ENCODE data around the gene SRRM2.

SRRM2 gene

GRCh38 chr16:2752035-2752849 lies at the start of gene SRRM2:
SRRM2 (plus strand) TSS chr16:2752638; CDS start chr16:2756365, 3,727 bp downstream.
- peak; percentile 89 for DNase-seq

- DNase-seq: no peak
These were observed 49.3 kb upstream of the SRRM2 start for GRCh38 chr16:2702871-2703745.

DNA sequence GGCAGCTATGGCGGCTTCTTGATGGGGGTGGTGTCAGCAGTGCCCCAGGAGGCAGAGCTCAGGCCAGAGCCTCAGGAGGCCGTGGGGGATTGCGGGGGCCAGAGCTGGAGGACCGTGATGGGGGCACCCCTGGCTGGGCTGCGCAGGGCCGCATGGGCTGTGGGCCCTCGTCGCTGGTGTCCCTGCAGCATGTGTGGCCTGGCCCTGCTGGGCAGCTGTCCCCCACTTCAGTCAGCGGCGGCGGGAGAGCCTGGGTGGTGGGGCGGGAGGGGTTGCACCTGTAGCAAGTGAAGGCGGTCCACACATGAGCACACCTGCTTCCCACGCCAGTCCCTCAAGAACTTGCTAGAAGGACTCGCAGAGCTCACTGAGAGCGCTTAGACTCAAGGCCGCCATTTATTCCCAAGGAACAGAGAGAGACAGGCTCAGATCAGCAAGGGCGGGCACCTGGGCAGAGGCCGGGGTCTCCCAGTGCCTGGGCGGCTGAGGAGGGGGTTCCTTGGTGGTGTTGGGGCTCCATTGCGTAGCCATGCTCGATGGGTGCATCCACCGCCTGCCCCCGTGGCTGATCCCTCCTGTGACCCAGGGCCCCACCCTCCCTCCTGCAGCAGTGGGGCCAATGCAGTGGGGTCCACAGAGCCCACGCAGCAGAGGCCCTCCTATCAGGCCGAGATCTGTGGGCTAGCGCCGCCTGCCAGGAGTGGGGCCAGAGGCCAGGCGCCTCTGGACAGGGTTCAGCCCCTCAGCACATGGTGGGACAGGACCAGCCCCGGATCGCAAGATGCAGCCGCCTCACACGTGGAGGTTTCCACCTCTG lies 48.1 kb upstream of the SRRM2 start:
- DNase-seq: no peak

DNA sequence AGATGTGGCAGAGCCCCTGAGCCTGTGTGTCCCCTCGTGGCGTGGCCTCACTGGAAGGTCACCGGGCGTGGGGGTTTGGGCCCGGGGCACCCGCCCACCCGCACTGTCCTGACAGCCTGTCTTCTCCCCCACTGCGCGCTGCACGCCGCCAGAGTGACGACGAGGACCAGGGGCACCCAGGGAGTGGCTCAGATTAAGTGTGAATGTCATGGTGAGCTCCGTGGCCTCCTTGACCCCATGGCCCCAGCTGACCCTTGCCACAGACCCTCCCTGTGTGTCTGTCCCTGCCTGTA lies 47.5 kb upstream of the SRRM2 start:
- DNase-seq: no peak

DNA sequence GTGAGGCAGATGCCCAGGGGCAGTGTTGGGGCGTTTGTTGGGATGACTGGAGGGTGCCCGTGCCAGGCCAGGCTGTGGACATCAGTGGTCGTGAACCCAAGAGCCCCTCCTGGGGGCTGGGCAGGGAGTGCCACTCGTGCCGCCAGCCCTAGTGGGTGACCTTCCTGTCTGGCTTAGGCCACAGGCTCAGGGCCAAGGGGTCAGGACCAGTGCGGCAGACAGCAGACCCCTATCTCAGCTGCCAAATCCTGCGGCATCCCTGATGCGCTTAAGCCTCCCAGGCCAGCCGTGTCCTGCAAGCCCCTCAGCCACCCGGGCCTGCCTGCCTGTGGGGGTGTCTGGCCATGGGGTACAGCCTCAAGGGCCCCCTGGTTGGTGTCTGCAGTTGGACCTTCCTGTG lies 47.1 kb upstream of the SRRM2 start:
- DNase-seq: no peak

DNA sequence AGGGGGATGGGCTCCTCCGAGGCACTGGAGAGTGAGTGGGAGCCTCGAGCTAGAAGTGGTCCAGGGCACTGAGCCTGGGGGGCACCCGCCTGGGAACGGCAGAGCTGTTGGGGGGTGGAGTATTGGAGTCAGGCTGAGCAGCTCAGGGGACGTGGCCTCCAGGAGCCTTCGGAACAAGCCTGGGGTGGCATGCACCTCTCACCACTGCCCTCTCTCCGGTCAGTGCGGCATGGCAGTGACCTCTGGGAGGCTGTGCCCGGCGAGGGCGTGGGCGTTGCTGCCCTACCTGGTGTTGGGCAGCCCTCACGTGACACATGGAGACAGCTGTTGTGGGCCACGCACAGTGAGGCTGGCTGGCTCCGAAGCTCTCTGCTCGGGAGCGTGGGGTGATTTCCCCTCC lies 46.4 kb upstream of the SRRM2 start:
- no peak for DNase-seq

- no peak for DNase-seq
These were observed 45.7 kb upstream of the SRRM2 start for GRCh38 chr16:2706611-2707311.

DNA sequence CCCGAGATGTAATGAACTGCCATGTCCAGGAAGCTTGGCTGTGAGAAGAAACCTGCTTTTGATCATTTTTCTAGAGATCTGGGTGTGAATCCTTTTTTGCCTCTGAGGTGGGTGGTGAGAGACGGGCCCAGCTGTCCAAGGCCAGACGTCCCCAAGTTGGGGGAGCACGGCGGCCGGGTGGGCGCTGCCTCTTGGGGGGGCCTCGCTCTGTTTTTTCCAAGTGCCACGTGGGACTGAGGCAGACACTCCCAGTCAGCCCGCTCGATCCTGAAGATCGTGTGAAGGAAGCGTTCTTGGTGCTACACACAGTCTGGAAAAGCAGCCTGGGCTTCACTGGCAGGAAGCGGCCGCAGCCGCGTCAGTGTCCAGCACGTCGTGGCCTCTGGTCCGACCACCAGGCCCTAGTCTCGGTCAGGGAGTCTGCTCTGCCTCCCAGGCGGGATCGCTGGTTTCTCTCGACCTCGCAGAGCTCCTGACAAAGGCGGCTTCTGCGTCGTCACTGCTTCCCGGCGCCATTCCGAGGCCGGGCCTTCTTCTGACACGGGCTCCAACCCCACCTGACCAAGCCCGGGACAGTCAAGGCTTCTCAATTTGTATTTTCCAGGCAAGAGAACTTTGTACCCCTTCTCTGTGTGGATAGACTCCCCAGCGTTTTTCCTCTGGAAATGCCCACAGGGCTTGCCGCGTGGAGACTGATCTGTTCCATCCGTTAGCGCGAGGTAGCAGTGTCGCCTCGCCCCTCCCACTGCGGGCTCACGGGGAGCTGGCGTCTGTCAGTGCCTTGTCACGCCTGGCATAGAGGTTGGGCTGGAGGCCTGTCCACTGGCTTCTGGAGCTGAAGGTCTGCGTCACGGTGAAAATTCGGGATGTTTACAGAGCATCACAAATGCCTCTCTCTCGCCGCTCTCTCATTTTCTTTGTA lies 44.8 kb upstream of the SRRM2 start:
- no peak for DNase-seq

- no peak for DNase-seq
These were observed 44.2 kb upstream of the SRRM2 start for GRCh38 chr16:2708290-2708639.

GRCh38 chr16:2708955-2709587 lies 43.4 kb upstream of the SRRM2 start:
- DNase-seq: no peak

GRCh38 chr16:2709588-2709984 lies 42.9 kb upstream of the SRRM2 start:
- DNase-seq: no peak

GRCh38 chr16:2710021-2710710 lies 42.3 kb upstream of the SRRM2 start:
- DNase-seq: no peak

GRCh38 chr16:2710711-2711231 lies 41.7 kb upstream of the SRRM2 start:
- no peak for DNase-seq

DNA sequence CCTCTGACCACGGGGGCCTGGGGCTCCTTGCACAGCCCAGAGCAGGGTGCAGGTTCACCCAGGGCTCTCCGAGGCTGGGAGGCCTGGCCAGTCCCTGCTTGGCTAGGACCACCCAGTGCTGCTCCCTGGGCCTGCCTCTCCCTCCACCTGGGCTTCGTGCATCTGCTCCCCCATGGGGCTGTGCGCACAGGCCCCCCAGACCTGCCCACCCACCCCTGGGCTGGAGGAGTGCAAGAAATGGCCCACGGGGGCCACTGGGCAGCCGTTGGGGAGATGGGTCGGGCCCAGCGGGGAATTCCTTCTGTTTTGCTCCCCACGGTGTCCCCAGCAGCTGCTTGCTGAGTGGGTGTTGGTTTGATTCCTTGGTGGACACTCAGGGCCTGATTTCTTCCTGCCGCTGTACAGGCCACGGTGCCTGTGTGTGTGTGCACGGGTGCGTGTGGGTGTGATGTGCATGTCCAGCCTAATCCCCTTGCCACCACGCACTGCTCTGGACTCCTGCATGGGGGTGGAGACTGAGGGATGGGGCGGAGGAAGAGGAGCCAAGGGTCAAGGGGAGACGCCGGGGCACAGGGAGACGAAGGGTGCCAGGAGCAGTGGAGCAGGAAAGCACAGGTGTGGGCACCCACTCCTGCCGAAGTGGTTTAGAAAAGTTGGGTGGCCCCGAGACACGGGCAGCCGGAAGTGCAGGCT lies 40.9 kb upstream of the SRRM2 start:
- DNase-seq: no peak

- no peak for DNase-seq
These were observed 40.4 kb upstream of the SRRM2 start for GRCh38 chr16:2712063-2712441.

DNA sequence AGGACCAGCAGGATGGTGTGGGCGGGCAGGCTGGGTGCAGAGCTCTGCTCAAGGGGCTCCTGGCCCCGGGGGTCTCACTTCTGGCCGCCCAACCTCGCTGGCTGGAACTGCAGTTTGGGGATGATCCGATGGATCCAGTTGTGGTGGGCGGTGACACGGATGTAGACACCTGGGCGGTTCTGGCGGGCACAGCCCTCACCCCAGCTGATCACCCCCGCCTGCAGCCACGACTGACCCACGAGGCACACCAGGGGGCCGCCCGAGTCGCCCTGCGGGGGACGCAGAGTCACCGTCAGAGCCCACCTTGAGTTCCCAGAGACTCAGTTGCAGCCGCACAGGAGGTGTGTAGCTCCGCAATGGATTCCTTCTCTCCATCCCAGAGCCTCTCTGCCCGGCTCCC lies 39.9 kb upstream of the SRRM2 start:
- DNase-seq: no peak

- DNase-seq: no peak
These were observed 38.9 kb upstream of the SRRM2 start for GRCh38 chr16:2713523-2713922.

- DNase-seq: no peak
These were observed 38.3 kb upstream of the SRRM2 start for GRCh38 chr16:2713985-2714774.

DNA sequence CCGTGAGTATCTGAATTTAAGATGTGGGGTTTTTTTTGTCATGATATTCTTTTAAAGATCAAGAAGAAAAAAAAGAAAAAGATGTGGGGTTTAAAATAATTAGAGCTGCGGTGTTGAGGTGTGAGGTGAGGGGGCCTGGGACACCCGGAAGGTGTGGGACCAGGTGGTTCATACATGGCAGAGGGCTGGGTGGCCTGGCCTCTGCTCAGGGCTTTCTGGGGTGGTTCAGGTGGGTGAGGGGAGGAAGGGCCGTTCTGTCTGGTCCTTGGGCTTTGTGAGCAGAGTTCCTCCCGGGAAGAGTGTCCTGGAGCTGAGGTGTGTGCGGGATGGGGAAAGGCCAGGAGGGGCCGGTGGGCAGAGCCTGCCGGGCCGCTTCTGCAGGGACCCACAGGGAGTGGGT lies 37.4 kb upstream of the SRRM2 start:
- DNase-seq: no peak

Data from activated CD4-positive, alpha-beta T cell treated with anti-CD3 and anti-CD28 coated beads for 1 hour (primary cell).